Caco-2 (cell line): ENCODE results near the gene SCAF4. TPM values are rescaled to one million over a fixed set of nuclear protein-coding genes. Genes with fewer than 3 reads are reported as not detected.
"Not testable (repeated sequence)": the region's sequence is repeated elsewhere in the genome, so short reads cannot be mapped to it uniquely, and the experiment has no call there.

Source experiments
- BruUV-seq: library from RNA; stranded (reverse); fragments of 400-500 nt; replicated peaks from 2 replicates; lab custom pipeline; 2021; lab: Mats Ljungman, UMichigan
- CTCF ChIA-PET: fragments of 300-600 bp; sonication (Branson Sonifier 250); formaldehyde crosslinking; loops from one replicate; lab custom pipeline; 2022; ENCODE audit warnings: antibody characterized with exemption; lab: Charles Lee
- POLR2A ChIA-PET: fragments of 300-600 bp; sonication (Branson Sonifier 250); formaldehyde crosslinking; loops from one replicate; lab custom pipeline; 2022; ENCODE audit warnings: antibody characterized with exemption; lab: Charles Lee
- DNase-seq, 2 experiments: peaks; one replicate each; pipeline versions ENCODE4 v3.0.0 to v3.0.0-alpha.2; 2020 to 2022
- H3K27me3 ChIP-seq: replicated peaks from 2 replicates; pipeline ENCODE4 v1.6.0; 2011; ENCODE audit warnings: low read length; ENCODE audit not compliant: control insufficient read depth, insufficient read depth
- H3K36me3 ChIP-seq: 2 replicates; pipeline ENCODE4 v1.5.1; 2011; ENCODE audit warnings: low read length; ENCODE audit not compliant: control insufficient read depth, insufficient read depth
- H3K4me1 ChIP-seq: fragments of 250-450 bp; sonication (Bioruptor Pico); 2 replicates; pipeline ENCODE4 v1.5.1; 2020; ENCODE audit warnings: mild to moderate bottlenecking
- H3K4me3 ChIP-seq: 2 replicates; pipeline ENCODE4 v1.5.1; 2011; ENCODE audit warnings: low read depth, mild to moderate bottlenecking, control low read depth, low read length
- H3K9me3 ChIP-seq: fragments of 250-450 bp; sonication (Bioruptor Pico); 2 replicates; pipeline ENCODE4 v1.5.1; 2020; ENCODE audit warnings: mild to moderate bottlenecking, moderate library complexity
- H3K27ac Mint-ChIP-seq: one replicate; pipeline ENCODE4 v1.8.0; 2022; ENCODE audit warnings: mixed read lengths; ENCODE audit not compliant: unreplicated experiment
- H3K27me3 Mint-ChIP-seq: one replicate; pipeline ENCODE4 v1.8.0; 2022; ENCODE audit warnings: mixed read lengths; ENCODE audit not compliant: insufficient read depth, unreplicated experiment
- H3K36me3 Mint-ChIP-seq: one replicate; pipeline ENCODE4 v1.8.0; 2022; ENCODE audit warnings: mild to moderate bottlenecking, mixed read lengths; ENCODE audit not compliant: insufficient read depth, unreplicated experiment
- H3K4me1 Mint-ChIP-seq: one replicate; pipeline ENCODE4 v1.8.0; 2022; ENCODE audit warnings: low read depth, mixed read lengths; ENCODE audit not compliant: unreplicated experiment
- H3K4me3 Mint-ChIP-seq: one replicate; pipeline ENCODE4 v1.8.0; 2022; ENCODE audit warnings: mild to moderate bottlenecking, moderate library complexity, mixed read lengths; ENCODE audit not compliant: unreplicated experiment
- H3K9me3 Mint-ChIP-seq: one replicate; pipeline ENCODE4 v1.8.0; 2022; ENCODE audit warnings: mixed read lengths; ENCODE audit not compliant: unreplicated experiment
- intact Hi-C: fragments of 100-400 bp; cut with micrococcal nuclease; formaldehyde crosslinking; loops from one replicate; pipeline ENCODE4 v1.10.0; 2022; ENCODE audit not compliant: unreplicated experiment
- total RNA-seq: library from RNA; stranded (reverse); gene quantifications from 2 replicates; pipeline ENCODE4 v1.2.3, GENCODE V29; 2022
- TF ChIP-seq, protein P1 (sequence below), 2 experiments: fragments of 200-600 bp in 1 of 2; IDR thresholded peaks; 1 replicate in 1 of 2; 2 replicates in 1 of 2; pipeline versions ENCODE4 v1.5.1 to v1.8.0; 2011 to 2022; ENCODE audit warnings: antibody characterized with exemption in 1 of 2, control low read depth in 1 of 2, inconsistent platforms in 1 of 2, low read depth in 1 of 2, low read length in 1 of 2, mild to moderate bottlenecking in 1 of 2, moderate library complexity in 1 of 2; ENCODE audit not compliant: insufficient read depth in 1 of 2, severe bottlenecking in 1 of 2, unreplicated experiment in 1 of 2

Gene SCAF4
- total RNA-seq, 1 experiment from 2014 or later, result 50.2 TPM

DNA sequence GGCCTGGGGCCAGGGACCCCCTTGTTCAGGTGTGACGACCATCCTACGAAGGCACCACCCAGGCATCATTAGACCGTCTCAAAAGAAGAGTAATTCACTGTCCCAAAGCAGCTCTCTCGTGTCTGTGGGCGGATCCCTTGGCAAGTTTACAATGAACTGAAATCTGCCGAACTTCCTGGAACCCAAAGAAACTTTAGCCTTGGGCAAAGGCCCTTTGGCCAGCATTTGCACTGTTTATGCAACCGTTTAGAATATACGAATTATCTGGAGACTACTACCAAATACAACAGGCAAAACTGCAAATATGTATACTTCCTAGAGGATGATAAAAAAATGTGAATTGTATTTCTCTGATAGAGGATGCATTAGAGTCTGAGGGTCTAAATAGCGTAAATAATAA, 73.9 kb downstream of the SCAF4 start:
- TF ChIP-seq, protein P1, sequence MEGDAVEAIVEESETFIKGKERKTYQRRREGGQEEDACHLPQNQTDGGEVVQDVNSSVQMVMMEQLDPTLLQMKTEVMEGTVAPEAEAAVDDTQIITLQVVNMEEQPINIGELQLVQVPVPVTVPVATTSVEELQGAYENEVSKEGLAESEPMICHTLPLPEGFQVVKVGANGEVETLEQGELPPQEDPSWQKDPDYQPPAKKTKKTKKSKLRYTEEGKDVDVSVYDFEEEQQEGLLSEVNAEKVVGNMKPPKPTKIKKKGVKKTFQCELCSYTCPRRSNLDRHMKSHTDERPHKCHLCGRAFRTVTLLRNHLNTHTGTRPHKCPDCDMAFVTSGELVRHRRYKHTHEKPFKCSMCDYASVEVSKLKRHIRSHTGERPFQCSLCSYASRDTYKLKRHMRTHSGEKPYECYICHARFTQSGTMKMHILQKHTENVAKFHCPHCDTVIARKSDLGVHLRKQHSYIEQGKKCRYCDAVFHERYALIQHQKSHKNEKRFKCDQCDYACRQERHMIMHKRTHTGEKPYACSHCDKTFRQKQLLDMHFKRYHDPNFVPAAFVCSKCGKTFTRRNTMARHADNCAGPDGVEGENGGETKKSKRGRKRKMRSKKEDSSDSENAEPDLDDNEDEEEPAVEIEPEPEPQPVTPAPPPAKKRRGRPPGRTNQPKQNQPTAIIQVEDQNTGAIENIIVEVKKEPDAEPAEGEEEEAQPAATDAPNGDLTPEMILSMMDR (IDR thresholded peaks at IDR 0.05; ENCODE audit: insufficient read depth in 1 of 2, low read depth in 1 of 2, low read length in 1 of 2, severe bottlenecking in 1 of 2, unreplicated experiment in 1 of 2), result no peak
- H3K4me3 ChIP-seq, result no peak overlapping the region
- ChIA-PET POLR2A (no interaction called here), CTCF (no interaction called here)
- no peaks in the 10 kb centered on the region for H3K9me3 ChIP-seq
- Mint-ChIP-seq H3K27ac (no peak overlapping the region), H3K9me3 (no peaks in the 10 kb centered on the region), H3K4me3 (no peak overlapping the region), H3K36me3 (peaks cover 21% of the 10 kb centered on the region), H3K4me1 (peaks cover 7% of the 10 kb centered on the region), H3K27me3 (no peaks in the 10 kb centered on the region)
- no peaks in the 10 kb centered on the region for H3K4me1 ChIP-seq
- no TSS peak for BruUV-seq
- H3K36me3 ChIP-seq, result no peaks in the 10 kb centered on the region
- no peaks in the 10 kb centered on the region for H3K27me3 ChIP-seq
- DNase-seq, result no peak
- intact Hi-C loops, result no loop called here

DNA sequence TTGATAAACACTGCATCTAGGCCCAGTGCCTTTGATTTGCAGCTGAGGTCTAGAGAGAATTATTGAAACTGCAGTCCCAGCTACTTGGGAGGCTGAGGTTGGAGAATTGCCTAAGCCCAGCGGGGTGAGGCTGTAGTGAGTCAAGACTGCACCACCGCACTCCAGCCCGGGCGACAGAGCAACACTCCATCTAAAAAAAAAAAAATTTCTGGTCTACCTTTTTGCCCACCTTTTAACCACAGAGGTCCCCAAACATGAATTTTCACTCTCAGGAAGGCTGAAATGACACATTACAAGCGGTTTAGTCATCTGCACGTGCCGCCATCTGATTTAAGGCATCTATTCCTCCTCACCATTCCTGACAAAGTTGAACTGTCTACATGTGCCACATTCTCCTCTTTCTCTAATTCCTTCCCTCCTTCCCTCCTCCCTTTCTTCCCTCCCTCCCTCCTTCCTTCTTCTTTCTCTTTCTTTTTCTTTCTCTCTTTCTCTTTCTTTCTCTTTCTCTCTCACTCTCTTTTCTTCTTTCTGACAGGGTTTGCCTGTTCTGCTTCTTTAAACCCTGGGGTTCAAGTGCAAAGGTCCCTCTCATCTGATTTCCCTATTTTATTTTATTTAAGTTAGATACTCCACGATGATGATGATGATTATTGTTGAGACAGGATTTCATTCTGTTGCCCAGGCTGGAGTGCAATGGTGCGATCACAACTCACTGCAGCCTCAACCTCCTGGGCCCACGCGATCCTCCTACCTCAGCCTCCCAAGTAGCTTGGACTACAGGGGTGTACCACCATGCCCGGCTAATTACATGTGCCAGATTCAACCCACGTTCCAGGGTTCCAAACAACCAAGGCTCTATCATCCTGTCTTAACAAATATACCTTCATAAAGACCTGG, 75.5 kb downstream of the SCAF4 start:
- H3K27me3 Mint-ChIP-seq, result no peaks in the 10 kb centered on the region
- no peak overlapping the region for H3K4me3 Mint-ChIP-seq
- no peaks in the 10 kb centered on the region for H3K36me3 ChIP-seq
- no peaks in the 10 kb centered on the region for H3K9me3 ChIP-seq
- BruUV-seq, result no TSS peak
- DNase-seq, result no peak
- TF ChIP-seq, protein P1 (IDR thresholded peaks at IDR 0.05; ENCODE audit: insufficient read depth in 1 of 2, low read depth in 1 of 2, low read length in 1 of 2, severe bottlenecking in 1 of 2, unreplicated experiment in 1 of 2), result no peak
- no peak overlapping the region for H3K27ac Mint-ChIP-seq
- no peaks in the 10 kb centered on the region for H3K27me3 ChIP-seq
- intact Hi-C loops, result no loop called here
- H3K9me3 Mint-ChIP-seq, result no peaks in the 10 kb centered on the region
- CTCF ChIA-PET, result no interaction called here
- H3K36me3 Mint-ChIP-seq, result peaks cover 17% of the 10 kb centered on the region
- POLR2A ChIA-PET, result no interaction called here
- peaks cover 7% of the 10 kb centered on the region for H3K4me1 Mint-ChIP-seq
- no peak overlapping the region for H3K4me3 ChIP-seq
- no peaks in the 10 kb centered on the region for H3K4me1 ChIP-seq

DNA sequence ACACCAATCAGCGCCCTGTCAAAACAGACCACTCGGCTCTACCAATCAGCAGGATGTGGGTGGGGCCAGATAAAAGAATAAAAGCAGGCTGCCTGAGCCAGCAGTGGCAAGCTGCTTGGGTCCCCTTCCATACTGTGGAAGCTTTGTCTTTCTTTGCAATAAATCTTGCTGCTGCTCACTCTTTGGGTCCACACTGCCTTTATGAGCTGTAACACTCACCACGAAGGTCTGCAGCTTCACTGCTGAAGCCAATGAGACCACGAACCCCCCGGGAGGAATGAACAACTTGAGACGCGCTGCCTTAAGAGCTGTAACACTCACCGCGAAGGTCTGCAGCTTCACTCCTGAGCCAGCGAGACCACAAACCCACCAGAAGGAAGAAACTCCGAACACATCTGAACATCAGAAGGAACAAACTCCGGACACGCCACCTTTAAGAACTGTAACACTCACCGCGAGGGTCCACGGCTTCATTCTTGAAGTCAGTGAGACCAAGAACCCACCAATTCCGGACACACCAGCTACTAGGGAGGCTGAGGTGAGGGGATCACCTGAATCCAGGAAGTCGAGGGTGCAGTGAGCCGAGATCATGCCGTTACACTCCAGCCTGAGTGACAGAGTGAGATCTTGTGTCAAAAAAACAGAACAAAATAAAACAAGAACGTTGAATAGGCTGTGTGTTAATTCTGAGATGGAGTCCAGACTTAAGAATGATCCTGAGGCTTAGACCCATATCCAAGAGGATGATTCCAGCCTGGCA, 76.9 kb downstream of the SCAF4 start:
- BruUV-seq, H3K27ac Mint-ChIP-seq, H3K27me3 Mint-ChIP-seq, H3K36me3 ChIP-seq, H3K4me3 Mint-ChIP-seq, DNase-seq, CTCF ChIA-PET, H3K9me3 Mint-ChIP-seq, H3K4me1 Mint-ChIP-seq, H3K27me3 ChIP-seq, H3K9me3 ChIP-seq, H3K4me1 ChIP-seq, H3K4me3 ChIP-seq, intact Hi-C loops: not testable (repeated sequence)
- POLR2A ChIA-PET, result interaction anchor here (0.6 kb wide), 1 partner anchor 23 kb away, joined by 3 read pairs; no protein-coding TSS in a partner anchor
- peaks cover 11% of the 10 kb centered on the region for H3K36me3 Mint-ChIP-seq
